G401.6 (cell line): ENCODE results near the gene WDR83.
"Not testable (repeated sequence)": the region's sequence is repeated elsewhere in the genome, so short reads cannot be mapped to it uniquely, and the experiment has no call there.

ENCODE experiments used
- FAIRE-seq: peaks from 2 replicates; lab custom pipeline; 2012; peaks lifted over from hg19 to GRCh38; lab: Jason Lieb, UNC

The WDR83 gene

GRCh38 chr19:12666265-12667048, at the start of gene WDR83, which contains the start of gene MAN2B1:
Gene WDR83 (plus strand): TSS chr19:12666807. CDS start chr19:12669791, 2,984 bp downstream.
Gene MAN2B1 (minus strand): TSS chr19:12666742. CDS start chr19:12666701, 41 bp downstream.
- no peak for FAIRE-seq

- FAIRE-seq = no peak
Measured at GRCh38 chr19:12617646-12618045, 49.0 kb upstream of the WDR83 start.

- not testable (repeated sequence) for FAIRE-seq
Measured at GRCh38 chr19:12621253-12622024, 45.2 kb upstream of the WDR83 start.

- FAIRE-seq = no peak
Measured at GRCh38 chr19:12623361-12624031, 43.1 kb upstream of the WDR83 start.

GRCh38 chr19:12626958-12627357, 39.6 kb upstream of the WDR83 start:
- FAIRE-seq = no peak

- no peak for FAIRE-seq
Measured at GRCh38 chr19:12628040-12629022, 38.3 kb upstream of the WDR83 start.

GRCh38 chr19:12629215-12629614, 37.4 kb upstream of the WDR83 start:
- FAIRE-seq = no peak

GRCh38 chr19:12636631-12637030, 30.0 kb upstream of the WDR83 start:
- no peak for FAIRE-seq

- no peak for FAIRE-seq
Measured at GRCh38 chr19:12638611-12639182, 27.9 kb upstream of the WDR83 start.

- no peak for FAIRE-seq
Measured at GRCh38 chr19:12639901-12640613, 26.6 kb upstream of the WDR83 start.

- FAIRE-seq = no peak
Measured at GRCh38 chr19:12641456-12641855, 25.2 kb upstream of the WDR83 start.

GRCh38 chr19:12642506-12642905, 24.1 kb upstream of the WDR83 start:
- no peak for FAIRE-seq

- FAIRE-seq = not testable (repeated sequence)
Measured at GRCh38 chr19:12643716-12644115, 22.9 kb upstream of the WDR83 start.

- FAIRE-seq = no peak
Measured at GRCh38 chr19:12646551-12646950, 20.1 kb upstream of the WDR83 start.

GRCh38 chr19:12647047-12647446, 19.6 kb upstream of the WDR83 start:
- FAIRE-seq = no peak

- FAIRE-seq = no peak
Measured at GRCh38 chr19:12647490-12648071, 19.0 kb upstream of the WDR83 start.

- no peak for FAIRE-seq
Measured at GRCh38 chr19:12648088-12648487, 18.5 kb upstream of the WDR83 start.

GRCh38 chr19:12649941-12650340, 16.7 kb upstream of the WDR83 start:
- FAIRE-seq = no peak

GRCh38 chr19:12652219-12652618, 14.4 kb upstream of the WDR83 start:
- FAIRE-seq = no peak

- no peak for FAIRE-seq
Measured at GRCh38 chr19:12655546-12655945, 11.1 kb upstream of the WDR83 start.
